Measurements from ENCODE around the gene LRP8. TPM values are rescaled to one million over a fixed set of nuclear protein-coding genes. Genes with fewer than 3 reads are reported as not detected.

The LRP8 gene
- polyA plus RNA-seq, 1 of the 3 experiments (the other 2 are of a cell fraction), result 19.9 TPM

DNA sequence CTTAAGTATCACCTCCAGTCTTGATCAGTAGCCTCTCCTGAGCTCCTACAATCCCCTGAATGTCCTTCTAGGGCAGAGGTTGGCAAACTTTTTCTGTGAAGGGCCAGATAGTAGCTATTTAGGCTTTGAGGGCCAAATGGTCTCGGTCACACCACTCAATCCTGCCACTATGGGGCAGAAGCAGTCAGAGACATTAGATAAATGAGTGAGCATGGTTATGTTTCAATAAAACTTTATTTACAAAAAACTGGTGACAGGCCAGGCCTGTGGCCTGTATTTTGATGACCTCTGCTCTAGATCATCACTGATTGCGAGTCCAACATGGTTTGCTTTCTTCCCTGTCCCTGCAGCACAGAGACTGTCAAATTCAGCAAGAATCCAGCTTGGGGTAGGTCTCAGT, 36.3 kb downstream of the LRP8 start:
- Histone ChIP-seq H3K27me3 (ENCODE audit: insufficient read depth) (no peaks in the 10 kb centered on the region), H4K20me1 (ENCODE audit: insufficient read depth) (no peaks in the 10 kb centered on the region), H3K9ac (no peak overlapping the region), H2AFZ (ENCODE audit: low read depth) (no peak overlapping the region), H3K9me3 (no peaks in the 10 kb centered on the region), H3K4me1 (ENCODE audit: control insufficient read depth in 1 of 2, insufficient read depth in 2 of 2, low read depth in 1 of 2, low read length in 1 of 2) (peaks cover 4 to 62% of the 10 kb centered on the region in 2 experiments; a peak in 3 of 4 replicates), H3K4me3 (ENCODE audit: low read depth in 2 of 2, low read length in 1 of 2) (no peak overlapping the region), H3K79me2 (ENCODE audit: insufficient read depth) (no peaks in the 10 kb centered on the region), H3K9me2 (no peaks in the 10 kb centered on the region), H3K4me2 (no peak overlapping the region), H3K36me3 (replicated peaks in 1 of 2; ENCODE audit: control insufficient read depth in 1 of 2, insufficient read depth in 2 of 2, low read length in 1 of 2) (peaks cover 0 to 5% of the 10 kb centered on the region in 2 experiments), H3K27ac (ENCODE audit: low read depth in 2 of 2, low read length in 1 of 2) (no peak overlapping the region; a peak in 1 of 4 replicates), H3F3A (replicated peaks; ENCODE audit: insufficient read depth) (no peaks in the 10 kb centered on the region)
- 100% methylated on average over 2 of the region's 2 CpGs for WGBS (ENCODE audit: low lambda C conversion rate)
- no peak for DNase-seq
- TF ChIP-seq, protein P1, sequence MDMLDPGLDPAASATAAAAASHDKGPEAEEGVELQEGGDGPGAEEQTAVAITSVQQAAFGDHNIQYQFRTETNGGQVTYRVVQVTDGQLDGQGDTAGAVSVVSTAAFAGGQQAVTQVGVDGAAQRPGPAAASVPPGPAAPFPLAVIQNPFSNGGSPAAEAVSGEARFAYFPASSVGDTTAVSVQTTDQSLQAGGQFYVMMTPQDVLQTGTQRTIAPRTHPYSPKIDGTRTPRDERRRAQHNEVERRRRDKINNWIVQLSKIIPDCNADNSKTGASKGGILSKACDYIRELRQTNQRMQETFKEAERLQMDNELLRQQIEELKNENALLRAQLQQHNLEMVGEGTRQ (IDR thresholded peaks at IDR 0.05; ENCODE audit: borderline replicate concordance, low read depth, low read length), result no peak
- TF ChIP-seq, protein P2, sequence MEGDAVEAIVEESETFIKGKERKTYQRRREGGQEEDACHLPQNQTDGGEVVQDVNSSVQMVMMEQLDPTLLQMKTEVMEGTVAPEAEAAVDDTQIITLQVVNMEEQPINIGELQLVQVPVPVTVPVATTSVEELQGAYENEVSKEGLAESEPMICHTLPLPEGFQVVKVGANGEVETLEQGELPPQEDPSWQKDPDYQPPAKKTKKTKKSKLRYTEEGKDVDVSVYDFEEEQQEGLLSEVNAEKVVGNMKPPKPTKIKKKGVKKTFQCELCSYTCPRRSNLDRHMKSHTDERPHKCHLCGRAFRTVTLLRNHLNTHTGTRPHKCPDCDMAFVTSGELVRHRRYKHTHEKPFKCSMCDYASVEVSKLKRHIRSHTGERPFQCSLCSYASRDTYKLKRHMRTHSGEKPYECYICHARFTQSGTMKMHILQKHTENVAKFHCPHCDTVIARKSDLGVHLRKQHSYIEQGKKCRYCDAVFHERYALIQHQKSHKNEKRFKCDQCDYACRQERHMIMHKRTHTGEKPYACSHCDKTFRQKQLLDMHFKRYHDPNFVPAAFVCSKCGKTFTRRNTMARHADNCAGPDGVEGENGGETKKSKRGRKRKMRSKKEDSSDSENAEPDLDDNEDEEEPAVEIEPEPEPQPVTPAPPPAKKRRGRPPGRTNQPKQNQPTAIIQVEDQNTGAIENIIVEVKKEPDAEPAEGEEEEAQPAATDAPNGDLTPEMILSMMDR (IDR thresholded peaks at IDR 0.05), result 0 out of 2 replicates have a peak, but pooled peaks have one; percentile 6
- TF ChIP-seq RAD21 (IDR thresholded peaks at IDR 0.05; ENCODE audit: low read length), result peak; percentile 19; the same call in 1 of the 2 replicates
- TF ChIP-seq RFX5 (IDR thresholded peaks at IDR 0.05; ENCODE audit: low read length), result no peak
- ChIA-PET POLR2A (no interaction called here), CTCF (interaction anchor here (0.7 to 9.4 kb wide), 5 partner anchors 13 to 103 kb away, joined by 3 to 82 read pairs (median 3); no protein-coding TSS in a partner anchor)

DNA sequence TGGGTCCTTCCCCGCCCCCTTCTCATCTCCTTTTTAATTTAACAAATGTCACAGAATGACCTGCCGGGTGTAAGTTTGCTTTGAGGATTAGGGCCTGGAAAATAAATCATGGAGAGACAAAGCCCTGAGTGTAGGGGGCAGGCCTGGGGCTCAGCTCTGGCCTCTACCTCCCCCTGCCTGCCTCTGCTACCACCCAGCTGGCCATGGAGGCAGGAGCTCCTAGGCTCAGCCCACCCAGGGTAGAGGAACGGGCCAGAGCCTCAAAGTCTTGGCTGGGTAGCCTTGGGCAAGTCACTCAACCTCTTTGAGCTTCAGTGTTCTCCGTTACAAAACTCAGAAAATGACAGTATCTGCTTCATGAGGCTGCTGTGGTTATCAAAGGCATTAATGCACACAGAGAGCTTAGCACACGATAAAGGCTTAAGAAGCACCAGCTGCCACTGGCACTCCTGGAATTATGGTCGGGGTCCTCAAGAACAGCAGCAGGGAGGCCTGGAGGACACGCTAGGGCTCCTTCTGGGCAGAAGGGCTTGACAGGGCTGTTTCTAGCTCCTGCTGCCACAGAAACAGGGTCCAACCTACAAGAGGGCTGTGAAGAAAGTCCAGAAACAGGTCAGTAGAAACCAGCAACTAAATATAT, 39.0 kb downstream of the LRP8 start:
- no peaks in the 10 kb centered on the region for H4K20me1 ChIP-seq (ENCODE audit: insufficient read depth)
- no peak overlapping the region for H3K4me2 ChIP-seq
- peaks cover 0 to 37% of the 10 kb centered on the region in 2 experiments; a peak in 2 of 4 replicates for H3K4me1 ChIP-seq (ENCODE audit: control insufficient read depth in 1 of 2, insufficient read depth in 2 of 2, low read depth in 1 of 2, low read length in 1 of 2)
- TF ChIP-seq EP300 (IDR thresholded peaks at IDR 0.05; ENCODE audit: borderline replicate concordance in 1 of 2, low read depth in 1 of 2, low read length in 1 of 2), result no peak
- TF ChIP-seq, protein P3, sequence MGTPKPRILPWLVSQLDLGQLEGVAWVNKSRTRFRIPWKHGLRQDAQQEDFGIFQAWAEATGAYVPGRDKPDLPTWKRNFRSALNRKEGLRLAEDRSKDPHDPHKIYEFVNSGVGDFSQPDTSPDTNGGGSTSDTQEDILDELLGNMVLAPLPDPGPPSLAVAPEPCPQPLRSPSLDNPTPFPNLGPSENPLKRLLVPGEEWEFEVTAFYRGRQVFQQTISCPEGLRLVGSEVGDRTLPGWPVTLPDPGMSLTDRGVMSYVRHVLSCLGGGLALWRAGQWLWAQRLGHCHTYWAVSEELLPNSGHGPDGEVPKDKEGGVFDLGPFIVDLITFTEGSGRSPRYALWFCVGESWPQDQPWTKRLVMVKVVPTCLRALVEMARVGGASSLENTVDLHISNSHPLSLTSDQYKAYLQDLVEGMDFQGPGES (IDR thresholded peaks at IDR 0.05; ENCODE audit: low read depth, low read length), result no peak
- no peak for TF ChIP-seq NFIC (IDR thresholded peaks at IDR 0.05; ENCODE audit: borderline replicate concordance)
- TF ChIP-seq, protein P4, sequence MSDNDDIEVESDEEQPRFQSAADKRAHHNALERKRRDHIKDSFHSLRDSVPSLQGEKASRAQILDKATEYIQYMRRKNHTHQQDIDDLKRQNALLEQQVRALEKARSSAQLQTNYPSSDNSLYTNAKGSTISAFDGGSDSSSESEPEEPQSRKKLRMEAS (IDR thresholded peaks at IDR 0.05; ENCODE audit: low read depth), result no peak
- no peak for TF ChIP-seq SMC3 (IDR thresholded peaks at IDR 0.05; ENCODE audit: low read depth, low read length)
- TF ChIP-seq MXI1 (IDR thresholded peaks at IDR 0.05; ENCODE audit: low read depth, low read length), result no peak
- TF ChIP-seq TCF12 (IDR thresholded peaks at IDR 0.05), result no peak
- no peak for TF ChIP-seq RAD21 (IDR thresholded peaks at IDR 0.05; ENCODE audit: low read length)
- TF ChIP-seq SIN3A (IDR thresholded peaks at IDR 0.05; ENCODE audit: borderline replicate concordance, low read depth, low read length), result no peak
- TF ChIP-seq GABPA (IDR thresholded peaks at IDR 0.05; ENCODE audit: low read depth), result no peak
- TF ChIP-seq GATA2 (CRISPR knock-in tag; IDR thresholded peaks at IDR 0.05), result no peak
- TF ChIP-seq RCOR1 (IDR thresholded peaks at IDR 0.05; ENCODE audit: low read length), result no peak
- no peaks in the 10 kb centered on the region for H3K9me2 ChIP-seq
- peaks cover 0 to 13% of the 10 kb centered on the region in 2 experiments for H3K36me3 ChIP-seq (replicated peaks in 1 of 2; ENCODE audit: control insufficient read depth in 1 of 2, insufficient read depth in 2 of 2, low read length in 1 of 2)
- H3K4me3 ChIP-seq (ENCODE audit: low read depth in 2 of 2, low read length in 1 of 2), result no peak overlapping the region
- ChIA-PET CTCF (interaction anchor here (1.0 to 9.4 kb wide), 6 partner anchors 10 to 105 kb away, joined by 3 to 82 read pairs (median 8); no protein-coding TSS in a partner anchor), POLR2A (no interaction called here)
- no peak overlapping the region; a peak in 1 of 4 replicates for H3K27ac ChIP-seq (ENCODE audit: low read depth in 2 of 2, low read length in 1 of 2)
- 98% methylated on average over 7 of the region's 7 CpGs for WGBS (ENCODE audit: low lambda C conversion rate)
- no peak overlapping the region for H2AFZ ChIP-seq (ENCODE audit: low read depth)
- no peaks in the 10 kb centered on the region for H3K79me2 ChIP-seq (ENCODE audit: insufficient read depth)
- H3K27me3 ChIP-seq (ENCODE audit: insufficient read depth), result no peaks in the 10 kb centered on the region
- no peaks in the 10 kb centered on the region for H3K9me3 ChIP-seq
- no peak for DNase-seq
- no peak overlapping the region for H3K9ac ChIP-seq
- no peaks in the 10 kb centered on the region for H3F3A ChIP-seq (replicated peaks; ENCODE audit: insufficient read depth)

All from SK-N-SH (cell line).